K562 (cell line): Measurements from ENCODE around the gene CS. TPM values are rescaled to one million over a fixed set of nuclear protein-coding genes. Genes with fewer than 3 reads are reported as not detected.

ENCODE experiments used
- CEBPB ChIP-seq: fragments of 450-650 bp; IDR thresholded peaks from 2 replicates; pipeline ENCODE4 v1.6.1; 2016; ENCODE audit warnings: missing genetic modification characterization, missing compliant biosample characterization
- CHD4 ChIP-seq: fragments of 200-600 bp; sonication (generic); IDR thresholded peaks from 3 replicates; pipeline ENCODE4 v1.6.1; 2012; ENCODE audit warnings: low read depth, mild to moderate bottlenecking, mixed read lengths, low read length, inconsistent platforms; ENCODE audit not compliant: insufficient read depth, insufficient replicate concordance, poor library complexity, severe bottlenecking
- HCFC1 ChIP-seq: IDR thresholded peaks from 2 replicates; pipeline ENCODE4 v1.6.1; 2012; ENCODE audit warnings: low read depth, low read length, improper control_type of control experiment
- MAFF ChIP-seq: IDR thresholded peaks from 2 replicates; pipeline ENCODE4 v1.6.1; 2012; ENCODE audit warnings: low read length, improper control_type of control experiment
- NFYB ChIP-seq: IDR thresholded peaks from 2 replicates; pipeline ENCODE4 v1.6.1; 2011; ENCODE audit warnings: mild to moderate bottlenecking, moderate library complexity; ENCODE audit not compliant: insufficient read length; ENCODE audit errors: extremely low read depth
- POLR2A ChIP-seq: fragments of 450-650 bp; conservative IDR thresholded peaks from 2 replicates; pipeline ENCODE4 v1.6.1; 2016
- PRDM10 ChIP-seq: fragments of 450-650 bp; IDR thresholded peaks from 2 replicates; pipeline ENCODE4 v1.6.1; 2018; ENCODE audit not compliant: partially characterized antibody
- SIN3A ChIP-seq, 2 experiments: fragments of 150-350 bp in 1 of 2; IDR thresholded peaks; 2 replicates each; pipeline ENCODE4 v1.6.1; 2011 to 2016; ENCODE audit warnings: borderline replicate concordance in 2 of 2, low read depth in 2 of 2, low read length in 2 of 2, mild to moderate bottlenecking in 2 of 2, moderate library complexity in 2 of 2; ENCODE audit not compliant: control insufficient read depth in 1 of 2
- SUPT5H ChIP-seq: fragments of 450-650 bp; IDR thresholded peaks from 2 replicates; pipeline ENCODE4 v1.6.1; 2016
- ZBTB7A ChIP-seq: IDR thresholded peaks from 2 replicates; pipeline ENCODE4 v1.6.1; 2011; ENCODE audit warnings: low read depth, mild to moderate bottlenecking, low read length, moderate library complexity, borderline replicate concordance; ENCODE audit not compliant: control insufficient read depth
- polyA plus RNA-seq, 8 experiments: library from polyadenylated mRNA; depleted of rRNA in 4 of 8; stranded (reverse) in 5 of 8; unstranded in 3 of 8; fragments of >200 nt; fragmentation: Nextera tagmentation in 2 of 8; fragmentation: Illumina TruSeq in 1 of 8; extraction: Ambion mirVana in 2 of 8; extraction: Trizol in 1 of 8; gene quantifications; 2 replicates each; pipeline versions ENCODE4 v1.2.1 to v1.2.3, GENCODE V29; 2011 to 2014; ENCODE audit warnings: inconsistent platforms in 1 of 8, missing spikeins in 1 of 8
- total RNA-seq, 7 experiments: library from RNA; depleted of rRNA in 6 of 7; stranded (reverse); fragments of >200 nt in 6 of 7; fragmentation: Illumina TruSeq in 2 of 7; extraction: Trizol in 2 of 7; gene quantifications; 2 replicates each; pipeline versions ENCODE4 v1.2.1 to v1.2.3, GENCODE V29; 2011 to 2021; ENCODE audit warnings: low replicate concordance in 1 of 7
- TF ChIP-seq, protein P1 (sequence below): fragments of 450-650 bp; formaldehyde crosslinking; IDR thresholded peaks from 2 replicates; pipeline ENCODE4 v1.4.0; 2020; ENCODE audit warnings: mild to moderate bottlenecking, moderate library complexity
- TF ChIP-seq, protein P2 (sequence below), 2 experiments: fragments of 450-650 bp; IDR thresholded peaks; 2 replicates each; pipeline ENCODE4 v1.6.1; 2016; ENCODE audit warnings: mild to moderate bottlenecking in 2 of 2, borderline replicate concordance in 1 of 2, low read depth in 1 of 2, moderate library complexity in 1 of 2

The CS gene
- total and polyA plus RNA-seq, 9 of the 15 experiments (the other 6 are each of a cell fraction or from before 2014, with no cell fraction given): 99.9 to 390 (median 149) TPM

- no peak for TF ChIP-seq PRDM10
- TF ChIP-seq MAFF: no peak
- TF ChIP-seq SUPT5H: peak; percentile 65; the same call in 1 of the 2 replicates
- no peak for TF ChIP-seq NFYB
- TF ChIP-seq ZBTB7A: peak; percentile 99
- no peak for TF ChIP-seq CHD4
- peak; percentile 77 for TF ChIP-seq POLR2A
- TF ChIP-seq SIN3A (IDR thresholded peaks at IDR 0.05; ENCODE audit: borderline replicate concordance in 2 of 2, control insufficient read depth in 1 of 2, low read depth in 2 of 2, low read length in 2 of 2): peak; percentile 63 to 67; a peak in 2 of 4 replicates
- TF ChIP-seq, protein P1, sequence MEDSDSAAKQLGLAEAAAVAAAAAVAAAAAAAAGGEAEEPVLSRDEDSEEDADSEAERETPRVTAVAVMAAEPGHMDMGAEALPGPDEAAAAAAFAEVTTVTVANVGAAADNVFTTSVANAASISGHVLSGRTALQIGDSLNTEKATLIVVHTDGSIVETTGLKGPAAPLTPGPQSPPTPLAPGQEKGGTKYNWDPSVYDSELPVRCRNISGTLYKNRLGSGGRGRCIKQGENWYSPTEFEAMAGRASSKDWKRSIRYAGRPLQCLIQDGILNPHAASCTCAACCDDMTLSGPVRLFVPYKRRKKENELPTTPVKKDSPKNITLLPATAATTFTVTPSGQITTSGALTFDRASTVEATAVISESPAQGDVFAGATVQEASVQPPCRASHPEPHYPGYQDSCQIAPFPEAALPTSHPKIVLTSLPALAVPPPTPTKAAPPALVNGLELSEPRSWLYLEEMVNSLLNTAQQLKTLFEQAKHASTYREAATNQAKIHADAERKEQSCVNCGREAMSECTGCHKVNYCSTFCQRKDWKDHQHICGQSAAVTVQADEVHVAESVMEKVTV (CRISPR knock-in tag): no peak
- TF ChIP-seq, protein P2, sequence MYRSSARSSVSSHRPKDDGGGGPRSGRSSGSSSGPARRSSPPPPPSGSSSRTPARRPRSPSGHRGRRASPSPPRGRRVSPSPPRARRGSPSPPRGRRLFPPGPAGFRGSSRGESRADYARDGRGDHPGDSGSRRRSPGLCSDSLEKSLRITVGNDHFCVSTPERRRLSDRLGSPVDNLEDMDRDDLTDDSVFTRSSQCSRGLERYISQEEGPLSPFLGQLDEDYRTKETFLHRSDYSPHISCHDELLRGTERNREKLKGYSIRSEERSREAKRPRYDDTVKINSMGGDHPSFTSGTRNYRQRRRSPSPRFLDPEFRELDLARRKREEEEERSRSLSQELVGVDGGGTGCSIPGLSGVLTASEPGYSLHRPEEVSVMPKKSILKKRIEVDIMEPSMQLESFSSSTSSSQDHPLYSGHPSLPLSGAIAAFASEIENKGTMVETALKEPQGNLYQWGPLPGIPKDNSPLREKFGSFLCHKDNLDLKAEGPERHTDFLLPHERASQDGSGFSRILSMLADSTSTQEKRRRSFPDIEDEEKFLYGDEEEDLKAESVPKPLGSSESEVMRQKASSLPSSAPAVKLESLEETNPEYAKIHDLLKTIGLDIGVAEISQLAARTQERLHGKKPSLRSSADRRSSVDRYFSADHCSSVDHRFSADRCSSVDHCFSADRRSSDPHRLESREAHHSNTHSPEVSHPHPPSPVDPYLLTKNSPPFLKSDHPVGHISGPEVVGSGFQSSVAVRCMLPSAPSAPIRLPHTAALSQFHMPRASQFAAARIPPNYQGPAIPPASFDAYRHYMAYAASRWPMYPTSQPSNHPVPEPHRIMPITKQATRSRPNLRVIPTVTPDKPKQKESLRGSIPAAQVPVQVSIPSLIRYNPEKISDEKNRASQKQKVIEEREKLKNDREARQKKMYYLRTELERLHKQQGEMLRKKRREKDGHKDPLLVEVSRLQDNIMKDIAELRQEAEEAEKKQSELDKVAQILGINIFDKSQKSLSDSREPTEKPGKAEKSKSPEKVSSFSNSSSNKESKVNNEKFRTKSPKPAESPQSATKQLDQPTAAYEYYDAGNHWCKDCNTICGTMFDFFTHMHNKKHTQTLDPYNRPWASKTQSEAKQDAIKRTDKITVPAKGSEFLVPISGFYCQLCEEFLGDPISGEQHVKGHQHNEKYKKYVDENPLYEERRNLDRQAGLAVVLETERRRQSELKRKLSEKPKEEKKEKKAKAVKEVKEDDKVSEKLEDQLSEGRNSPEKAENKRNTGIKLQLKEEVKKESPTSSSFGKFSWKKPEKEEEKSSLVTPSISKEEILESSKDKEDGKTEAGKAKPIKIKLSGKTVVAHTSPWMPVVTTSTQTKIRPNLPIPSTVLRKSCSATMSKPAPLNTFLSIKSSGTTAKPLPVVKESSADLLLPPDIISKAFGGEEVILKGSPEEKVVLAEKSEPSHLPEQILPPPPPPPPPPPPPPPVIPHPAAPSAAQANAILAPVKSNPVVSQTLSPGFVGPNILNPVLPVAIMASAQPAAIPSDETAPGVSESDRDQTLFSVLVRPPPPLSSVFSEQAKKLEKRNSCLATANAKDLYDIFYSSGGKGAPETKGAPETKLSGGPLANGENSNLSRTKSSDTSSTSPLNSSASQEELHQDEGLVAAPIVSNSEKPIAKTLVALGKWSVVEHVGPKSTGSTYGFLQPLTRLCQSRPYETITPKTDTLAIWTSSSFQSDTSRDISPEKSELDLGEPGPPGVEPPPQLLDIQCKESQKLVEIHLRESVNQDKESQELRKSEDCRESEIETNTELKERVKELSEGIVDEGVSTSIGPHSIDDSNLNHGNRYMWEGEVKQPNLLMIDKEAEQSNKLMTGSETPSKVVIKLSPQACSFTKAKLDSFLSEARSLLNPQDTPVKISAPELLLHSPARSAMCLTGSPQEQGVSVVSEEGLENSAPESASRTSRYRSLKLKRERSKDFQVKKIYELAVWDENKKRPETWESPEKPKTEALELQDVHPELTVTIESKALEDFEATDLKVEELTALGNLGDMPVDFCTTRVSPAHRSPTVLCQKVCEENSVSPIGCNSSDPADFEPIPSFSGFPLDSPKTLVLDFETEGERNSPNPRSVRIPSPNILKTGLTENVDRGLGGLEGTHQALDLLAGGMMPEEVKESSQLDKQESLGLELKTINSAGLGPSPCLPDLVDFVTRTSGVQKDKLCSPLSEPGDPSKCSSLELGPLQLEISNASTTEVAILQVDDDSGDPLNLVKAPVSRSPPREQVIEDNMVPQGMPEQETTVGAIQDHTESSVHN (IDR thresholded peaks at IDR 0.05; ENCODE audit: borderline replicate concordance in 1 of 2, low read depth in 1 of 2): no peak
- 0 out of 2 replicates have a peak, but pooled peaks have one; percentile 8 for TF ChIP-seq HCFC1
- TF ChIP-seq CEBPB (tag): no peak
Measured at GRCh38 chr12:56258068-56258819, 41.9 kb downstream of the CS start, which contains the start of gene ANKRD52 (continued).
